Panc1 (cell line): Measurements from ENCODE around the gene TSHZ1. TPM values are rescaled to one million over a fixed set of nuclear protein-coding genes. Genes with fewer than 3 reads are reported as not detected.

ENCODE experiments used
- ATAC-seq: fragments of 200-7000 bp; cut with Tn5 transposase; 2 replicates; pipeline ENCODE4 v1.9.1; 2020; ENCODE audit warnings: mild to moderate bottlenecking, moderate library complexity
- BruUV-seq: library from RNA; stranded (reverse); fragments of 400-500 nt; replicated peaks from 2 replicates; lab custom pipeline; 2021; lab: Mats Ljungman, UMichigan
- CTCF ChIA-PET: fragments of 300-600 bp; sonication (Branson Sonifier 250); formaldehyde crosslinking; loops from one replicate; lab custom pipeline; 2022; ENCODE audit warnings: antibody characterized with exemption; lab: Charles Lee
- POLR2A ChIA-PET: fragments of 300-600 bp; sonication (Branson Sonifier 250); formaldehyde crosslinking; loops from one replicate; lab custom pipeline; 2022; ENCODE audit warnings: antibody characterized with exemption; lab: Charles Lee
- DNase-seq: peaks from one replicate; pipeline ENCODE4 v3.0.0-alpha.2; 2010; ENCODE audit warnings: low read depth, low spot score
- H3K27ac ChIP-seq: 2 replicates; pipeline ENCODE4 v1.5.1; 2011; ENCODE audit warnings: mild to moderate bottlenecking, low read length, inconsistent platforms
- H3K27me3 ChIP-seq: fragments of 200-500 bp; sonication (Bioruptor generic); 2 replicates; pipeline ENCODE4 v1.6.0; 2014; ENCODE audit warnings: low read length, inconsistent platforms; ENCODE audit not compliant: control insufficient read depth, insufficient read depth
- H3K36me3 ChIP-seq: fragments of 200-500 bp; sonication (Bioruptor generic); 2 replicates; pipeline ENCODE4 v1.5.1; 2014; ENCODE audit warnings: inconsistent platforms, mild to moderate bottlenecking, low read length, moderate library complexity; ENCODE audit not compliant: control insufficient read depth, insufficient read depth
- H3K4me1 ChIP-seq: 2 replicates; pipeline ENCODE4 v1.5.1; 2011; ENCODE audit warnings: inconsistent platforms, mild to moderate bottlenecking, low read length, moderate library complexity; ENCODE audit not compliant: control insufficient read depth, insufficient read depth
- H3K4me3 ChIP-seq, 2 experiments: 2 replicates each; pipeline ENCODE4 v1.5.1; 2011 to 2012; ENCODE audit warnings: low read depth in 2 of 2, low read length in 2 of 2, mild to moderate bottlenecking in 2 of 2, inconsistent platforms in 1 of 2, moderate library complexity in 1 of 2
- H3K9me3 ChIP-seq: fragments of 200-500 bp; sonication (Bioruptor generic); 2 replicates; pipeline ENCODE4 v1.5.1; 2014; ENCODE audit warnings: low read depth, mild to moderate bottlenecking, inconsistent platforms, low read length, moderate library complexity; ENCODE audit not compliant: control insufficient read depth, insufficient read depth
- CTCF ChIP-seq: fragments of 450-650 bp; IDR thresholded peaks from 2 replicates; pipeline ENCODE4 v1.5.1; 2017; ENCODE audit warnings: mild to moderate bottlenecking
- POLR2AphosphoS5 ChIP-seq: IDR thresholded peaks from 2 replicates; pipeline ENCODE4 v1.6.1; 2012; ENCODE audit warnings: mild to moderate bottlenecking, low read depth, low read length, moderate library complexity
- REST ChIP-seq, 2 experiments: IDR thresholded peaks; 2 replicates each; pipeline ENCODE4 v1.6.1; 2011 to 2012; ENCODE audit warnings: low read depth in 2 of 2, control low read depth in 1 of 2, low read length in 1 of 2, mild to moderate bottlenecking in 1 of 2, moderate library complexity in 1 of 2; ENCODE audit not compliant: insufficient read depth in 1 of 2
- SIN3A ChIP-seq: IDR thresholded peaks from 2 replicates; pipeline ENCODE4 v1.6.1; 2012; ENCODE audit warnings: low read depth, mild to moderate bottlenecking, low read length, moderate library complexity, borderline replicate concordance; ENCODE audit not compliant: insufficient read depth
- TCF7L2 ChIP-seq: IDR thresholded peaks from 2 replicates; pipeline ENCODE4 v1.6.1; 2011; ENCODE audit warnings: mild to moderate bottlenecking, low read depth, low read length, inconsistent platforms
- in situ Hi-C: cut with HindIII; loops from 2 replicates; pipeline ENCODE4 v1.10.0; 2016; ENCODE audit warnings: low sequenced_read_pairs, low pct_unique_long_range_greater_than_20kb
- intact Hi-C: fragments of 100-400 bp; cut with micrococcal nuclease; formaldehyde crosslinking; loops from one replicate; pipeline ENCODE4 v1.10.0; 2022; ENCODE audit not compliant: unreplicated experiment
- total RNA-seq: library from RNA; stranded (reverse); gene quantifications from one replicate; pipeline ENCODE4 v1.2.1, GENCODE V29; 2021; ENCODE audit not compliant: unreplicated experiment

The TSHZ1 gene
- total RNA-seq, 1 experiment from 2014 or later, result 10.0 TPM

GRCh38 chr18:75253784-75254183 lies 43.2 kb downstream of the TSHZ1 start:
- TF ChIP-seq SIN3A (no peak), TCF7L2 (no peak), POLR2AphosphoS5 (no peak), CTCF (no peak), REST (IDR thresholded peaks at IDR 0.05; ENCODE audit: insufficient read depth in 1 of 2, low read depth in 2 of 2, low read length in 1 of 2) (no peak)
- intact Hi-C loops (no loop called here), in situ Hi-C loops (no loop called here)
- DNase-seq (no peak), ATAC-seq (no peak)
- H3K4me1 ChIP-seq, result peaks cover 3% of the 10 kb centered on the region
- H3K27ac ChIP-seq, result no peak overlapping the region
- H3K4me3 ChIP-seq, result no peak overlapping the region
- H3K27me3 ChIP-seq, result no peaks in the 10 kb centered on the region
- H3K9me3 ChIP-seq, result no peaks in the 10 kb centered on the region
- ChIA-PET CTCF (no interaction called here), POLR2A (no interaction called here)
- no TSS peak for BruUV-seq
- H3K36me3 ChIP-seq, result no peaks in the 10 kb centered on the region

- Histone ChIP-seq H3K4me1 (no peaks in the 10 kb centered on the region; the same call in 1 of the 2 replicates), H3K36me3 (no peaks in the 10 kb centered on the region), H3K4me3 (no peak overlapping the region), H3K27ac (no peak overlapping the region), H3K9me3 (no peaks in the 10 kb centered on the region), H3K27me3 (no peaks in the 10 kb centered on the region)
- no TSS peak for BruUV-seq
- ChIA-PET CTCF (interaction anchor here (0.6 kb wide), 2 partner anchors 21 to 643 kb away, joined by 3 to 13 read pairs; no protein-coding TSS in a partner anchor), POLR2A (no interaction called here)
- ATAC-seq, result no peak
- TF ChIP-seq CTCF (no peak; the same call in 1 of the 2 replicates), POLR2AphosphoS5 (no peak), REST (IDR thresholded peaks at IDR 0.05; ENCODE audit: insufficient read depth in 1 of 2, low read depth in 2 of 2, low read length in 1 of 2) (no peak), TCF7L2 (no peak), SIN3A (no peak)
- DNase-seq, result no peak
- intact Hi-C loops, result no loop called here
- in situ Hi-C loops, result no loop called here
These were observed 44.5 kb downstream of the TSHZ1 start for GRCh38 chr18:75255094-75255493.
